Right lobe of liver (tissue), 4 donors: ENCODE measurements around the gene KMT5C.

Experiments used
- POLR2A ChIP-seq: fragments of 450-650 bp; IDR thresholded peaks from one replicate; pipeline ENCODE4 v1.6.1; 2017; ENCODE audit warnings: antibody characterized with exemption, mild to moderate bottlenecking
- TF ChIP-seq, protein P1 (sequence below), 4 donors: fragments of 200-600 bp in 3 of 4; fragments of 450-650 bp in 1 of 4; IDR thresholded peaks; one replicate each; pipeline versions ENCODE4 v1.5.1 to v1.8.0; 2016 to 2022; ENCODE audit warnings: antibody characterized with exemption in 4 of 4, mild to moderate bottlenecking in 2 of 4
- donor health status: DM: no; HTN: no; CAD: no.
- donor health status: DM: no; HTN: no; CAD: no.
- donor health status: DM: no; HTN: yes; CAD: no.

GRCh38 chr19:55303477-55303876 lies 36.2 kb upstream of the KMT5C start:
- TF ChIP-seq, protein P1, sequence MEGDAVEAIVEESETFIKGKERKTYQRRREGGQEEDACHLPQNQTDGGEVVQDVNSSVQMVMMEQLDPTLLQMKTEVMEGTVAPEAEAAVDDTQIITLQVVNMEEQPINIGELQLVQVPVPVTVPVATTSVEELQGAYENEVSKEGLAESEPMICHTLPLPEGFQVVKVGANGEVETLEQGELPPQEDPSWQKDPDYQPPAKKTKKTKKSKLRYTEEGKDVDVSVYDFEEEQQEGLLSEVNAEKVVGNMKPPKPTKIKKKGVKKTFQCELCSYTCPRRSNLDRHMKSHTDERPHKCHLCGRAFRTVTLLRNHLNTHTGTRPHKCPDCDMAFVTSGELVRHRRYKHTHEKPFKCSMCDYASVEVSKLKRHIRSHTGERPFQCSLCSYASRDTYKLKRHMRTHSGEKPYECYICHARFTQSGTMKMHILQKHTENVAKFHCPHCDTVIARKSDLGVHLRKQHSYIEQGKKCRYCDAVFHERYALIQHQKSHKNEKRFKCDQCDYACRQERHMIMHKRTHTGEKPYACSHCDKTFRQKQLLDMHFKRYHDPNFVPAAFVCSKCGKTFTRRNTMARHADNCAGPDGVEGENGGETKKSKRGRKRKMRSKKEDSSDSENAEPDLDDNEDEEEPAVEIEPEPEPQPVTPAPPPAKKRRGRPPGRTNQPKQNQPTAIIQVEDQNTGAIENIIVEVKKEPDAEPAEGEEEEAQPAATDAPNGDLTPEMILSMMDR (IDR thresholded peaks at IDR 0.05) = no peak
- no peak for TF ChIP-seq POLR2A
